Neural cell (in vitro differentiated cells): ENCODE measurements around the gene RNF25. TPM values are rescaled to one million over a fixed set of nuclear protein-coding genes. Genes with fewer than 3 reads are reported as not detected.

Source experiments
- H2AFZ ChIP-seq: fragments of 200-600, 300-800 bp; sonication (generic), shearing (Covaris generic); 2 replicates; pipeline ENCODE4 v1.6.0; 2014; ENCODE audit warnings: low read depth, mild to moderate bottlenecking, antibody characterized with exemption, low read length, moderate library complexity
- H3F3A ChIP-seq: fragments of 200-600 bp; shearing (Covaris generic); 2 replicates; pipeline ENCODE4 v1.6.1; 2016; ENCODE audit warnings: mild to moderate bottlenecking, moderate library complexity, mixed read lengths, antibody characterized with exemption, low read length; ENCODE audit not compliant: insufficient read depth, poor library complexity, severe bottlenecking
- H3K27ac ChIP-seq: fragments of 200-600, 300-800 bp; sonication (generic), shearing (Covaris generic); 2 replicates; pipeline ENCODE4 v1.5.1; 2014; ENCODE audit warnings: mild to moderate bottlenecking, low read length, moderate library complexity
- H3K27me3 ChIP-seq: fragments of 300-800, 200-600 bp; sonication (generic), shearing (Covaris generic); 2 replicates; pipeline ENCODE4 v1.6.0; 2014; ENCODE audit warnings: mild to moderate bottlenecking, low read depth, low read length, moderate library complexity; ENCODE audit not compliant: insufficient read depth
- H3K36me3 ChIP-seq: fragments of 300-800, 200-600 bp; sonication (generic), shearing (Covaris generic); 2 replicates; pipeline ENCODE4 v1.5.1; 2014; ENCODE audit warnings: mild to moderate bottlenecking, antibody characterized with exemption, low read length, moderate library complexity; ENCODE audit not compliant: insufficient read depth
- H3K4me2 ChIP-seq: fragments of 300-800, 200-600 bp; sonication (generic), shearing (Covaris generic); 2 replicates; pipeline ENCODE4 v1.6.0; 2014; ENCODE audit warnings: mild to moderate bottlenecking, low read length
- H3K4me3 ChIP-seq: fragments of 300-800, 200-600 bp; sonication (generic), shearing (Covaris generic); 2 replicates; pipeline ENCODE4 v1.5.1; 2014; ENCODE audit warnings: mild to moderate bottlenecking, low read length, moderate library complexity
- H3K79me2 ChIP-seq: fragments of 200-600 bp; shearing (Covaris generic); replicated peaks from 2 replicates; pipeline ENCODE4 v1.6.0; 2014; ENCODE audit warnings: mild to moderate bottlenecking, low read length, moderate library complexity; ENCODE audit not compliant: insufficient read depth
- H3K9ac ChIP-seq: fragments of 300-800, 200-600 bp; sonication (generic), shearing (Covaris generic); 2 replicates; pipeline ENCODE4 v1.6.1; 2016; ENCODE audit warnings: mild to moderate bottlenecking, low read length, mixed read lengths
- H3K9me2 ChIP-seq: fragments of 200-600 bp; shearing (Covaris generic); 2 replicates; pipeline ENCODE4 v1.6.1; 2016; ENCODE audit warnings: mild to moderate bottlenecking, low read length, mixed read lengths; ENCODE audit not compliant: insufficient read depth
- H3K9me3 ChIP-seq: fragments of 200-600, 300-800 bp; sonication (generic), shearing (Covaris generic); 2 replicates; pipeline ENCODE4 v1.6.1; 2016; ENCODE audit warnings: mild to moderate bottlenecking, mixed run types, low read length, moderate library complexity, mixed read lengths
- H4K20me1 ChIP-seq: fragments of 200-600 bp; shearing (Covaris generic); 2 replicates; pipeline ENCODE4 v1.6.1; 2016; ENCODE audit warnings: mild to moderate bottlenecking, mixed run types; ENCODE audit not compliant: insufficient read depth
- EP300 ChIP-seq: fragments of 450-650 bp; conservative IDR thresholded peaks from 2 replicates; pipeline ENCODE4 v1.6.1; 2014; ENCODE audit warnings: antibody characterized with exemption, mild to moderate bottlenecking, moderate library complexity; ENCODE audit not compliant: poor library complexity, severe bottlenecking
- EZH2 ChIP-seq: fragments of 200-600, 300-800 bp; shearing (Covaris generic), sonication (generic); IDR thresholded peaks from 2 replicates; pipeline ENCODE4 v1.6.1; 2014; ENCODE audit warnings: antibody characterized with exemption, low read length, borderline replicate concordance, mild to moderate bottlenecking; ENCODE audit not compliant: insufficient read depth, poor library complexity, severe bottlenecking
- MXI1 ChIP-seq: fragments of 450-650 bp; conservative IDR thresholded peaks from 2 replicates; pipeline ENCODE4 v1.6.1; 2014; ENCODE audit warnings: antibody characterized with exemption, mild to moderate bottlenecking; ENCODE audit not compliant: poor library complexity, severe bottlenecking
- POLR2AphosphoS5 ChIP-seq: IDR thresholded peaks from 2 replicates; pipeline ENCODE4 v1.6.1; 2012
- RAD21 ChIP-seq: fragments of 450-650 bp; conservative IDR thresholded peaks from 2 replicates; pipeline ENCODE4 v1.6.1; 2014; ENCODE audit warnings: antibody characterized with exemption, mild to moderate bottlenecking, moderate library complexity
- SMC3 ChIP-seq: fragments of 450-650 bp; conservative IDR thresholded peaks from 2 replicates; pipeline ENCODE4 v1.6.1; 2014; ENCODE audit warnings: antibody characterized with exemption, mild to moderate bottlenecking, moderate library complexity; ENCODE audit not compliant: poor library complexity
- TAF1 ChIP-seq: IDR thresholded peaks from 2 replicates; pipeline ENCODE4 v1.6.1; 2012; ENCODE audit warnings: low read depth
- polyA plus RNA-seq: library from polyadenylated mRNA; depleted of rRNA; stranded (reverse); fragments of >200 nt; gene quantifications from 2 replicates; pipeline ENCODE4 v1.2.3, GENCODE V29; 2014
- TF ChIP-seq, protein P1 (sequence below): IDR thresholded peaks from 2 replicates; pipeline ENCODE4 v1.6.1; 2012; ENCODE audit warnings: borderline replicate concordance
- TF ChIP-seq, protein P2 (sequence below): fragments of 450-650 bp; IDR thresholded peaks from 2 replicates; pipeline ENCODE4 v1.5.1; 2014; ENCODE audit warnings: antibody characterized with exemption, mild to moderate bottlenecking, moderate library complexity; ENCODE audit not compliant: poor library complexity, severe bottlenecking

RNF25 gene
- polyA plus RNA-seq, 1 donor from 2014 or later: 86.0 TPM

DNA sequence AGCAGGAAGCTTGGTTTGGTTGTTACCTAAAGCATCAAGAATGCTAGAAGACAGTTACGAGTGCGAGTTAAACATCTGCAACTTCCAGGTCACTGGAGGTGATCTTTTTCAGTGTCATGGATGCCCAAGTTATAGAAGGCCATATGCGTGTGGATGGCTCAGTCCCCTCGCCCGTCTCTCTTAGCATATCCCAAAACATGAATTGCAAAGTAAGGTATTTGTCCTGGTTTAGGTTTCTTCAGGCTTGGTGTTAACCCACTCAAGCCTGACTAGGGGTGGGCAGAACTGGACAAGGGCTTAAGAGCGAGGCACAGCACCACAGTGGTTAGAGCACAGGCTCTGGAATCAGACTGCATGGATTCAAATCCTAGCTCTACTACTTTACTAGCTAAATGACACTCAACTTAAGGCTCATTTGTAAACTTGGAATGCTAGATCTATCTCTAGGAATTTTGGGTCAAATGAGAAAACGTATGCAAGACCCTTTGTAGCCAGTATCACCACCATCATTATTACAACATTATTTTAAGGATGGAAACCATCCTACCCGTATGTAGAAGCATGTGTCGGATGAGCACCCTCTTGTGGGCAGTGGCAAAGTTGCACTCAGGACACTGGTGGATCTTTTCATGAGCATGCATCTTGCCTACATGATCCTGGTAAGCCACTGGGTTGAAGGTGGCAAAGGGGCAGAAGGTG lies 23.6 kb downstream of the RNF25 start:
- Histone ChIP-seq H3K9me2 (no peaks in the 10 kb centered on the region), H3K9ac (no peak overlapping the region), H3K36me3 (peaks cover 15% of the 10 kb centered on the region), H3K4me2 (no peak overlapping the region), H3K27me3 (no peaks in the 10 kb centered on the region), H3K79me2 (no peaks in the 10 kb centered on the region), H3K27ac (no peak overlapping the region), H4K20me1 (no peaks in the 10 kb centered on the region), H3K9me3 (no peaks in the 10 kb centered on the region), H2AFZ (no peak overlapping the region), H3F3A (no peaks in the 10 kb centered on the region), H3K4me3 (no peak overlapping the region)
- TF ChIP-seq SMC3 (peak; percentile 71), RAD21 (peak; percentile 65), POLR2AphosphoS5 (no peak), EZH2 (no peak), EP300 (no peak), TAF1 (no peak), MXI1 (peak; percentile 25)
- TF ChIP-seq, protein P1, sequence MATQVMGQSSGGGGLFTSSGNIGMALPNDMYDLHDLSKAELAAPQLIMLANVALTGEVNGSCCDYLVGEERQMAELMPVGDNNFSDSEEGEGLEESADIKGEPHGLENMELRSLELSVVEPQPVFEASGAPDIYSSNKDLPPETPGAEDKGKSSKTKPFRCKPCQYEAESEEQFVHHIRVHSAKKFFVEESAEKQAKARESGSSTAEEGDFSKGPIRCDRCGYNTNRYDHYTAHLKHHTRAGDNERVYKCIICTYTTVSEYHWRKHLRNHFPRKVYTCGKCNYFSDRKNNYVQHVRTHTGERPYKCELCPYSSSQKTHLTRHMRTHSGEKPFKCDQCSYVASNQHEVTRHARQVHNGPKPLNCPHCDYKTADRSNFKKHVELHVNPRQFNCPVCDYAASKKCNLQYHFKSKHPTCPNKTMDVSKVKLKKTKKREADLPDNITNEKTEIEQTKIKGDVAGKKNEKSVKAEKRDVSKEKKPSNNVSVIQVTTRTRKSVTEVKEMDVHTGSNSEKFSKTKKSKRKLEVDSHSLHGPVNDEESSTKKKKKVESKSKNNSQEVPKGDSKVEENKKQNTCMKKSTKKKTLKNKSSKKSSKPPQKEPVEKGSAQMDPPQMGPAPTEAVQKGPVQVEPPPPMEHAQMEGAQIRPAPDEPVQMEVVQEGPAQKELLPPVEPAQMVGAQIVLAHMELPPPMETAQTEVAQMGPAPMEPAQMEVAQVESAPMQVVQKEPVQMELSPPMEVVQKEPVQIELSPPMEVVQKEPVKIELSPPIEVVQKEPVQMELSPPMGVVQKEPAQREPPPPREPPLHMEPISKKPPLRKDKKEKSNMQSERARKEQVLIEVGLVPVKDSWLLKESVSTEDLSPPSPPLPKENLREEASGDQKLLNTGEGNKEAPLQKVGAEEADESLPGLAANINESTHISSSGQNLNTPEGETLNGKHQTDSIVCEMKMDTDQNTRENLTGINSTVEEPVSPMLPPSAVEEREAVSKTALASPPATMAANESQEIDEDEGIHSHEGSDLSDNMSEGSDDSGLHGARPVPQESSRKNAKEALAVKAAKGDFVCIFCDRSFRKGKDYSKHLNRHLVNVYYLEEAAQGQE: no peak
- TF ChIP-seq, protein P2, sequence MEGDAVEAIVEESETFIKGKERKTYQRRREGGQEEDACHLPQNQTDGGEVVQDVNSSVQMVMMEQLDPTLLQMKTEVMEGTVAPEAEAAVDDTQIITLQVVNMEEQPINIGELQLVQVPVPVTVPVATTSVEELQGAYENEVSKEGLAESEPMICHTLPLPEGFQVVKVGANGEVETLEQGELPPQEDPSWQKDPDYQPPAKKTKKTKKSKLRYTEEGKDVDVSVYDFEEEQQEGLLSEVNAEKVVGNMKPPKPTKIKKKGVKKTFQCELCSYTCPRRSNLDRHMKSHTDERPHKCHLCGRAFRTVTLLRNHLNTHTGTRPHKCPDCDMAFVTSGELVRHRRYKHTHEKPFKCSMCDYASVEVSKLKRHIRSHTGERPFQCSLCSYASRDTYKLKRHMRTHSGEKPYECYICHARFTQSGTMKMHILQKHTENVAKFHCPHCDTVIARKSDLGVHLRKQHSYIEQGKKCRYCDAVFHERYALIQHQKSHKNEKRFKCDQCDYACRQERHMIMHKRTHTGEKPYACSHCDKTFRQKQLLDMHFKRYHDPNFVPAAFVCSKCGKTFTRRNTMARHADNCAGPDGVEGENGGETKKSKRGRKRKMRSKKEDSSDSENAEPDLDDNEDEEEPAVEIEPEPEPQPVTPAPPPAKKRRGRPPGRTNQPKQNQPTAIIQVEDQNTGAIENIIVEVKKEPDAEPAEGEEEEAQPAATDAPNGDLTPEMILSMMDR: peak; percentile 74

DNA sequence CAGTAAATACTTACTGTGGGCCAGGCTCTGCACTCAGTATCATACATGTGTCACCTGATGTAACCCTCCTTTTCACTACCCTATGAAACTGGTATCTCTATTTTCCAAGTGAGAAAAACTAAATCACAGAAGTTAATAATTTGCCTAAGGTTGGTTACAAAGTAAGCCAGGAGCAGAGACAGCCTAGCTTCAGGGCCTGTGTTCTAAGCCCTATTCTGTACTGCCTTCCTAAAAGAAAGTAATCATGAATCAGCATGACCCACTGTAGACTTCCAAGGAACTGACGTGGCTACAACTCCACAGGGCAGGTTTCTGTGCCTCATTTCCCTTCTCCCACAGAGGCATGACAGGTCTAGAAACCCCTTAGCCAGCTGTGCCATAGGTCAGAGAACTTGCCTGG lies 26.7 kb downstream of the RNF25 start:
- H3K36me3 ChIP-seq: peaks cover 19% of the 10 kb centered on the region

More for the DNA sequence above, 26.7 kb downstream of the RNF25 start:
- Histone ChIP-seq H3K4me2 (no peak overlapping the region), H3K9ac (no peak overlapping the region), H3K9me3 (no peaks in the 10 kb centered on the region), H2AFZ (no peak overlapping the region), H3K27me3 (no peaks in the 10 kb centered on the region), H3K27ac (no peak overlapping the region), H3K9me2 (no peaks in the 10 kb centered on the region), H3K79me2 (no peaks in the 10 kb centered on the region), H3K4me3 (no peak overlapping the region), H4K20me1 (no peaks in the 10 kb centered on the region), H3F3A (no peaks in the 10 kb centered on the region)
- TF ChIP-seq SMC3: no peak
- TF ChIP-seq, protein P1: no peak
- TF ChIP-seq, protein P2: no peak
- no peak for TF ChIP-seq EP300
- no peak for TF ChIP-seq TAF1
- no peak for TF ChIP-seq EZH2
- no peak for TF ChIP-seq POLR2AphosphoS5
- TF ChIP-seq MXI1: no peak
- no peak for TF ChIP-seq RAD21
